ENCODE data around the gene TMOD1.

The TMOD1 gene

DNA sequence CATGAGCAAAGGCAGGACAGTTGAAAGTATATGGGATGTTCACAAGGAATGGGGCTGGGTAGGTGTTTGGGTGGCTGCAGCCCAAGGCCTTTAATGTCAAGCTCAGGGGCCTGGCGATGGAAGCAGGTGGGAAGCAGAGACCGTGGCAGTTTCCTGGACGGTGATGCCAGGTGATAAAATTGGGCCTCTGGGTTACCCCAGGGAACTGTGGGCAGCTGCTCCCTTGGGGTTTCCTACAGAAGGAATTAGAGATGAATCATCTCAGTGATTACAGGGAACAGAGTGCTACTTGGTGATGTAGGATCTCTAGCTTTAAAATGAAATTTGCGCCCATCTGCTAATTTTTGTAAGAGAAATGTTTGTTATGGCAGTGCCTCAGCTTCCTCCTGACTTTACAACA is 92.5 kb downstream of the TMOD1 start:
- no peak for ATAC-seq
- no peak for TF ChIP-seq ZNF8 (CRISPR knock-in tag; IDR thresholded peaks at IDR 0.05)
- TF ChIP-seq, protein P1, sequence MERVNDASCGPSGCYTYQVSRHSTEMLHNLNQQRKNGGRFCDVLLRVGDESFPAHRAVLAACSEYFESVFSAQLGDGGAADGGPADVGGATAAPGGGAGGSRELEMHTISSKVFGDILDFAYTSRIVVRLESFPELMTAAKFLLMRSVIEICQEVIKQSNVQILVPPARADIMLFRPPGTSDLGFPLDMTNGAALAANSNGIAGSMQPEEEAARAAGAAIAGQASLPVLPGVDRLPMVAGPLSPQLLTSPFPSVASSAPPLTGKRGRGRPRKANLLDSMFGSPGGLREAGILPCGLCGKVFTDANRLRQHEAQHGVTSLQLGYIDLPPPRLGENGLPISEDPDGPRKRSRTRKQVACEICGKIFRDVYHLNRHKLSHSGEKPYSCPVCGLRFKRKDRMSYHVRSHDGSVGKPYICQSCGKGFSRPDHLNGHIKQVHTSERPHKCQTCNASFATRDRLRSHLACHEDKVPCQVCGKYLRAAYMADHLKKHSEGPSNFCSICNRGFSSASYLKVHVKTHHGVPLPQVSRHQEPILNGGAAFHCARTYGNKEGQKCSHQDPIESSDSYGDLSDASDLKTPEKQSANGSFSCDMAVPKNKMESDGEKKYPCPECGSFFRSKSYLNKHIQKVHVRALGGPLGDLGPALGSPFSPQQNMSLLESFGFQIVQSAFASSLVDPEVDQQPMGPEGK (CRISPR knock-in tag; IDR thresholded peaks at IDR 0.05; ENCODE audit: borderline replicate concordance): no peak
- no peak for TF ChIP-seq ZNF565 (CRISPR knock-in tag; conservative IDR thresholded peaks at IDR 0.05; ENCODE audit: low read depth)
- TF ChIP-seq ARNTL (CRISPR knock-in tag; IDR thresholded peaks at IDR 0.05; ENCODE audit: borderline replicate concordance, low read depth): no peak
- TF ChIP-seq OSR1 (CRISPR knock-in tag; IDR thresholded peaks at IDR 0.05): no peak
- TF ChIP-seq GLIS3 (CRISPR knock-in tag; IDR thresholded peaks at IDR 0.05): no peak
- TF ChIP-seq ZFP3 (CRISPR knock-in tag; IDR thresholded peaks at IDR 0.05): no peak
- no peak for TF ChIP-seq ISL1 (CRISPR knock-in tag; IDR thresholded peaks at IDR 0.05)
- no peak for TF ChIP-seq ZC3H10 (CRISPR knock-in tag; IDR thresholded peaks at IDR 0.05)
- no peak for TF ChIP-seq TCF4 (CRISPR knock-in tag; IDR thresholded peaks at IDR 0.05; ENCODE audit: borderline replicate concordance)
- no peak for TF ChIP-seq SNAI2 (CRISPR knock-in tag; IDR thresholded peaks at IDR 0.05)
- TF ChIP-seq ESRRG (CRISPR knock-in tag; IDR thresholded peaks at IDR 0.05): no peak
- no peak for TF ChIP-seq ZFP30 (CRISPR knock-in tag; IDR thresholded peaks at IDR 0.05)
- TF ChIP-seq, protein P2, sequence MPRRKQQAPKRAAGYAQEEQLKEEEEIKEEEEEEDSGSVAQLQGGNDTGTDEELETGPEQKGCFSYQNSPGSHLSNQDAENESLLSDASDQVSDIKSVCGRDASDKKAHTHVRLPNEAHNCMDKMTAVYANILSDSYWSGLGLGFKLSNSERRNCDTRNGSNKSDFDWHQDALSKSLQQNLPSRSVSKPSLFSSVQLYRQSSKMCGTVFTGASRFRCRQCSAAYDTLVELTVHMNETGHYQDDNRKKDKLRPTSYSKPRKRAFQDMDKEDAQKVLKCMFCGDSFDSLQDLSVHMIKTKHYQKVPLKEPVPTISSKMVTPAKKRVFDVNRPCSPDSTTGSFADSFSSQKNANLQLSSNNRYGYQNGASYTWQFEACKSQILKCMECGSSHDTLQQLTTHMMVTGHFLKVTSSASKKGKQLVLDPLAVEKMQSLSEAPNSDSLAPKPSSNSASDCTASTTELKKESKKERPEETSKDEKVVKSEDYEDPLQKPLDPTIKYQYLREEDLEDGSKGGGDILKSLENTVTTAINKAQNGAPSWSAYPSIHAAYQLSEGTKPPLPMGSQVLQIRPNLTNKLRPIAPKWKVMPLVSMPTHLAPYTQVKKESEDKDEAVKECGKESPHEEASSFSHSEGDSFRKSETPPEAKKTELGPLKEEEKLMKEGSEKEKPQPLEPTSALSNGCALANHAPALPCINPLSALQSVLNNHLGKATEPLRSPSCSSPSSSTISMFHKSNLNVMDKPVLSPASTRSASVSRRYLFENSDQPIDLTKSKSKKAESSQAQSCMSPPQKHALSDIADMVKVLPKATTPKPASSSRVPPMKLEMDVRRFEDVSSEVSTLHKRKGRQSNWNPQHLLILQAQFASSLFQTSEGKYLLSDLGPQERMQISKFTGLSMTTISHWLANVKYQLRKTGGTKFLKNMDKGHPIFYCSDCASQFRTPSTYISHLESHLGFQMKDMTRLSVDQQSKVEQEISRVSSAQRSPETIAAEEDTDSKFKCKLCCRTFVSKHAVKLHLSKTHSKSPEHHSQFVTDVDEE (CRISPR knock-in tag; IDR thresholded peaks at IDR 0.05): no peak
- TF ChIP-seq, protein P3, sequence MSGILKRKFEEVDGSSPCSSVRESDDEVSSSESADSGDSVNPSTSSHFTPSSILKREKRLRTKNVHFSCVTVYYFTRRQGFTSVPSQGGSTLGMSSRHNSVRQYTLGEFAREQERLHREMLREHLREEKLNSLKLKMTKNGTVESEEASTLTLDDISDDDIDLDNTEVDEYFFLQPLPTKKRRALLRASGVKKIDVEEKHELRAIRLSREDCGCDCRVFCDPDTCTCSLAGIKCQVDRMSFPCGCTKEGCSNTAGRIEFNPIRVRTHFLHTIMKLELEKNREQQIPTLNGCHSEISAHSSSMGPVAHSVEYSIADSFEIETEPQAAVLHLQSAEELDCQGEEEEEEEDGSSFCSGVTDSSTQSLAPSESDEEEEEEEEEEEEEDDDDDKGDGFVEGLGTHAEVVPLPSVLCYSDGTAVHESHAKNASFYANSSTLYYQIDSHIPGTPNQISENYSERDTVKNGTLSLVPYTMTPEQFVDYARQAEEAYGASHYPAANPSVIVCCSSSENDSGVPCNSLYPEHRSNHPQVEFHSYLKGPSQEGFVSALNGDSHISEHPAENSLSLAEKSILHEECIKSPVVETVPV (CRISPR knock-in tag; IDR thresholded peaks at IDR 0.05): no peak

DNA sequence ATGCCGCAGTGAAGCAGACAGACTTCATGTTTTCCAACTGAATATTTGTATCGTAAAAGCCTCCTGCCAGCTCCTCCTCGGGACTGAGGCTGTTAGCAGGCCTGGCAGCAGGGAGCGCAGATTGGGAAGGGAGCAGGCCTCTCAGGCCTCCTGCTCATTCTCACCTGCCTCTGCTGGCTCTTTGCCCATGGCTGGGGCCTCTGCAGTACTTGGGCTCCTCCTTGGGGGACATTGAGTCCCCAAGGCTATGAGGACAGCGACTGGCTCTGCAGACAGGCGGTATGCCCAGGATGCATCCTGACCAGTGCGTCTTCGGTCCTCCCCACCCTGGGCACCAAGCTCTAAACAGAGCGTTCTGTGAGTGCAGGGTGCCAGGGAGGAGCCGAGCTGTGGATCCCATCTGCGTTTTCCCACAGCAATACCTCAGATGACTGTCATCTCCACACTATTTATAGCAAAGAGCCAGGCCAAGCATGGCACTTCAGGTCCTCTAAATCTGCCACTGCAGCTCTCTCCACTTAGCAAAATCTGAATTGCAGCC is 93.0 kb downstream of the TMOD1 start:
- ATAC-seq: no peak
- TF ChIP-seq ZNF8 (CRISPR knock-in tag; IDR thresholded peaks at IDR 0.05) (no peak), ESRRG (CRISPR knock-in tag; IDR thresholded peaks at IDR 0.05) (no peak)
- TF ChIP-seq, protein P2 (CRISPR knock-in tag; IDR thresholded peaks at IDR 0.05): no peak

DNA sequence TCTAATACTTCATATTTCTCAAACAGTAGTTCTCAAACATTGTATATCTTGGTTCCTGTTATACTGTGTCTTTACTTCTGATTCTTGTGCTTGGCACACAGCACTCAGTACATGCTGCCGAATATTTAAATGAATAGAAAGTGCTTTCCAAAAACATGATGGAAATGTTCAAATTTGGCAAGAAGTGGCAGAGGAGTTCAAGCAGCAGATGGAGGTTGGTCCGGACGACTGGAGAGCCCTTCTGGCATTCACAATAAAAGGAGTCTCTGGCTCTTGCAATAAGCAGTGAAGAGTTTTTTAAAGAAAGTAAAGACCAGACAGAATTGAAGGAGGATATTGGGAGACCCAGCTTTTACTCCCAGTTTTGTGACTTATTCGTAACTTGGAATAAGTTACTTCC is 95.4 kb downstream of the TMOD1 start:
- TF ChIP-seq ZFP3 (CRISPR knock-in tag; IDR thresholded peaks at IDR 0.05) (no peak), RARB (CRISPR knock-in tag; IDR thresholded peaks at IDR 0.05) (no peak), ZFP30 (CRISPR knock-in tag; IDR thresholded peaks at IDR 0.05) (no peak), ZNF70 (CRISPR knock-in tag; IDR thresholded peaks at IDR 0.05) (no peak), SNAI2 (CRISPR knock-in tag; IDR thresholded peaks at IDR 0.05) (no peak)
- TF ChIP-seq, protein P2 (CRISPR knock-in tag; IDR thresholded peaks at IDR 0.05): no peak
- TF ChIP-seq, protein P3 (CRISPR knock-in tag; IDR thresholded peaks at IDR 0.05): no peak
- no peak for ATAC-seq

Measured in SK-N-SH treated with all-trans-retinoic acid at 6 μM for 48 hours (cell line).